H1 (cell line): Measurements from ENCODE around the gene GPR17. TPM values are rescaled to one million over a fixed set of nuclear protein-coding genes. Genes with fewer than 3 reads are reported as not detected.

Source experiments
- BACH1 ChIP-seq: IDR thresholded peaks from 2 replicates; pipeline ENCODE4 v1.6.1; 2012; ENCODE audit warnings: low read length, improper control_type of control experiment
- CHD2 ChIP-seq: IDR thresholded peaks from 2 replicates; pipeline ENCODE4 v1.6.1; 2012; ENCODE audit warnings: low read length, improper control_type of control experiment
- CHD7 ChIP-seq: fragments of 300-600 bp; sonication (generic); IDR thresholded peaks from 2 replicates; pipeline ENCODE4 v1.7.1; 2012; ENCODE audit warnings: low read length, moderate library complexity, mild to moderate bottlenecking, inconsistent platforms; ENCODE audit not compliant: insufficient replicate concordance
- POU5F1 ChIP-seq: IDR thresholded peaks from 2 replicates; pipeline ENCODE4 v1.6.1; 2011; ENCODE audit warnings: low read depth, mild to moderate bottlenecking, low read length, moderate library complexity
- RNF2 ChIP-seq: fragments of 200-900, 300-1000 bp; sonication (generic); IDR thresholded peaks from 2 replicates; pipeline ENCODE4 v1.7.1; 2016; ENCODE audit warnings: borderline replicate concordance, low read depth, mild to moderate bottlenecking, antibody characterized with exemption, low read length; ENCODE audit not compliant: poor library complexity, severe bottlenecking; ENCODE audit errors: missing control alignments
- SP4 ChIP-seq: IDR thresholded peaks from 2 replicates; pipeline ENCODE4 v1.6.1; 2012; ENCODE audit warnings: low read length, inconsistent platforms
- TBP ChIP-seq: IDR thresholded peaks from 2 replicates; pipeline ENCODE4 v1.6.1; 2011; ENCODE audit warnings: low read depth, low read length, improper control_type of control experiment
- YY1 ChIP-seq: IDR thresholded peaks from 2 replicates; pipeline ENCODE4 v1.6.1; 2011; ENCODE audit warnings: low read depth, mild to moderate bottlenecking, low read length
- polyA plus RNA-seq, 7 experiments: library from polyadenylated mRNA; depleted of rRNA in 3 of 7; stranded (reverse) in 5 of 7; unstranded in 2 of 7; fragments of >200 nt in 5 of 7; fragments of 200-250 nt in 2 of 7; gene quantifications; 1 replicate in 5 of 7; 2 replicates in 1 of 7; 4 replicates in 1 of 7; pipeline versions ENCODE4 v1.2.1 to v1.2.3, GENCODE V29; 2011 to 2013; ENCODE audit warnings: missing spikeins in 2 of 7, mixed read lengths in 2 of 7
- total RNA-seq: library from RNA; stranded (reverse); fragmentation: NEBNext Ultra II Directional; extraction: Animal tissue kit (Norgen Biotek cat#: 25700); gene quantifications from 2 replicates; pipeline ENCODE4 v1.2.1, GENCODE V29; 2021

Gene GPR17
- total and polyA plus RNA-seq, 2 of the 8 experiments (the other 6 are each of a cell fraction or from before 2014, with no cell fraction given), result 0.03 TPM; not detected in 1

- TF ChIP-seq CHD7, result no peak
- TF ChIP-seq YY1, result no peak
- TF ChIP-seq SP4, result no peak
- TF ChIP-seq BACH1, result no peak
- TF ChIP-seq POU5F1, result no peak
- TF ChIP-seq RNF2, result no peak
- TF ChIP-seq TBP, result no peak
- no peak for TF ChIP-seq CHD2
Measured at GRCh38 chr2:127605691-127606263, 40.2 kb upstream of the GPR17 start (continued).
